GM21528 (cell line): ENCODE results near the gene RYR2.
"Not testable (repeated sequence)": the region's sequence is repeated elsewhere in the genome, so short reads cannot be mapped to it uniquely, and the experiment has no call there.

Experiments used
- ATAC-seq: cut with Tn5 transposase; IDR thresholded peaks from one replicate; pipeline ENCODE4 v1.9.1; 2021; ENCODE audit warnings: mild to moderate bottlenecking, moderate library complexity; ENCODE audit not compliant: unreplicated experiment, low FRiP score

RYR2 gene

GRCh38 chr1:237138551-237138950 lies 96.6 kb downstream of the RYR2 start:
- ATAC-seq: no peak

GRCh38 chr1:237139732-237140131 lies 97.7 kb downstream of the RYR2 start:
- no peak for ATAC-seq

GRCh38 chr1:237140986-237141385 lies 99.0 kb downstream of the RYR2 start:
- ATAC-seq: no peak

- no peak for ATAC-seq
Measured at GRCh38 chr1:237141502-237141901, 99.5 kb downstream of the RYR2 start.

GRCh38 chr1:237145379-237146135 lies 103.6 kb downstream of the RYR2 start:
- ATAC-seq: no peak

GRCh38 chr1:237146241-237146640 lies 104.3 kb downstream of the RYR2 start:
- no peak for ATAC-seq

GRCh38 chr1:237149857-237150256 lies 107.9 kb downstream of the RYR2 start:
- no peak for ATAC-seq

GRCh38 chr1:237151979-237152378 lies 110.0 kb downstream of the RYR2 start:
- not testable (repeated sequence) for ATAC-seq

- no peak for ATAC-seq
Measured at GRCh38 chr1:237152506-237153335, 110.7 kb downstream of the RYR2 start.

- no peak for ATAC-seq
Measured at GRCh38 chr1:237154157-237154556, 112.2 kb downstream of the RYR2 start.

- ATAC-seq: no peak
Measured at GRCh38 chr1:237164406-237165352, 122.7 kb downstream of the RYR2 start.

GRCh38 chr1:237166086-237166485 lies 124.1 kb downstream of the RYR2 start:
- no peak for ATAC-seq

- ATAC-seq: no peak
Measured at GRCh38 chr1:237166593-237167101, 124.7 kb downstream of the RYR2 start.

GRCh38 chr1:237170149-237170548 lies 128.2 kb downstream of the RYR2 start:
- no peak for ATAC-seq

- ATAC-seq: no peak
Measured at GRCh38 chr1:237171454-237172117, 129.6 kb downstream of the RYR2 start.

- ATAC-seq: no peak
Measured at GRCh38 chr1:237172118-237172485, 130.1 kb downstream of the RYR2 start.

GRCh38 chr1:237179503-237179902 lies 137.5 kb downstream of the RYR2 start:
- no peak for ATAC-seq

GRCh38 chr1:237180256-237180655 lies 138.3 kb downstream of the RYR2 start:
- no peak for ATAC-seq

GRCh38 chr1:237181743-237182317 lies 139.8 kb downstream of the RYR2 start:
- ATAC-seq: no peak
